GM23338 (cell line): ENCODE measurements around the gene DGKE. TPM values are rescaled to one million over a fixed set of nuclear protein-coding genes. Genes with fewer than 3 reads are reported as not detected.

Experiments
- ATAC-seq: fragments of 200-7000 bp; cut with Tn5 transposase; 3 replicates; pipeline ENCODE4 v1.9.1; 2020
- DNase-seq: peaks from one replicate; pipeline ENCODE4 v3.0.0-alpha.2; 2015; ENCODE audit warnings: low spot score
- H2AFZ ChIP-seq: fragments of 200-600 bp; sonication (generic); 2 replicates; pipeline ENCODE4 v1.8.0; 2016; ENCODE audit warnings: antibody characterized with exemption, mild to moderate bottlenecking, moderate library complexity
- H3F3A ChIP-seq: fragments of 200-600 bp; sonication (generic); replicated peaks from 2 replicates; pipeline ENCODE4 v1.8.0; 2017; ENCODE audit warnings: antibody characterized with exemption, mixed run types, low read depth
- H3K27ac ChIP-seq: fragments of 200-600 bp; sonication (generic); 2 replicates; pipeline ENCODE4 v1.6.1; 2016; ENCODE audit warnings: low read depth
- H3K27me3 ChIP-seq: fragments of 200-600 bp; sonication (generic); 2 replicates; pipeline ENCODE4 v1.8.0; 2016; ENCODE audit warnings: mild to moderate bottlenecking, mixed run types, moderate library complexity; ENCODE audit not compliant: insufficient read depth
- H3K36me3 ChIP-seq: fragments of 200-600 bp; sonication (generic); 2 replicates; pipeline ENCODE4 v1.8.0; 2016; ENCODE audit warnings: mild to moderate bottlenecking; ENCODE audit not compliant: insufficient read depth
- H3K4me1 ChIP-seq: fragments of 200-600 bp; sonication (generic); 2 replicates; pipeline ENCODE4 v1.8.0; 2016; ENCODE audit warnings: mild to moderate bottlenecking, moderate library complexity; ENCODE audit not compliant: insufficient read depth
- H3K4me2 ChIP-seq: fragments of 200-600 bp; sonication (generic); 2 replicates; pipeline ENCODE4 v1.7.1; 2017; ENCODE audit warnings: mixed run types
- H3K4me3 ChIP-seq: fragments of 200-600 bp; sonication (generic); 2 replicates; pipeline ENCODE4 v1.6.1; 2016; ENCODE audit warnings: mixed run types
- H3K79me2 ChIP-seq: fragments of 200-600 bp; sonication (generic); replicated peaks from 2 replicates; pipeline ENCODE4 v1.8.0; 2017; ENCODE audit warnings: mild to moderate bottlenecking; ENCODE audit not compliant: insufficient read depth
- H3K9me2 ChIP-seq: fragments of 200-600 bp; sonication (generic); 2 replicates; pipeline ENCODE4 v1.8.0; 2017; ENCODE audit not compliant: insufficient read depth
- H4K20me1 ChIP-seq: fragments of 200-600 bp; sonication (generic); replicated peaks from 2 replicates; pipeline ENCODE4 v1.8.0; 2017; ENCODE audit warnings: mild to moderate bottlenecking; ENCODE audit not compliant: insufficient read depth
- H3K27ac Mint-ChIP-seq: 2 replicates; pipeline ENCODE4 v1.8.0; 2020; ENCODE audit warnings: inconsistent platforms, mild to moderate bottlenecking, moderate library complexity, mixed read lengths
- H3K27me3 Mint-ChIP-seq: 3 replicates; pipeline ENCODE4 v1.8.0; 2022; ENCODE audit warnings: low read depth, mild to moderate bottlenecking, moderate library complexity, mixed read lengths, inconsistent platforms; ENCODE audit not compliant: insufficient read depth, poor library complexity
- H3K36me3 Mint-ChIP-seq: 3 replicates; pipeline ENCODE4 v1.8.0; 2021; ENCODE audit warnings: low read depth, mild to moderate bottlenecking, inconsistent platforms, moderate library complexity, mixed read lengths
- H3K4me1 Mint-ChIP-seq: 3 replicates; pipeline ENCODE4 v1.8.0; 2020; ENCODE audit warnings: mild to moderate bottlenecking, inconsistent platforms, mixed read lengths
- H3K4me3 Mint-ChIP-seq: 3 replicates; pipeline ENCODE4 v1.8.0; 2021; ENCODE audit warnings: moderate library complexity, mild to moderate bottlenecking, inconsistent platforms, mixed read lengths
- H3K9me3 Mint-ChIP-seq: 3 replicates; pipeline ENCODE4 v1.8.0; 2020; ENCODE audit warnings: moderate library complexity, mild to moderate bottlenecking, inconsistent platforms, mixed read lengths
- CREB1 ChIP-seq: fragments of 250-450 bp; sonication (Bioruptor Pico); IDR thresholded peaks from 2 replicates; pipeline ENCODE4 v1.5.0; 2020; ENCODE audit warnings: low read depth, mild to moderate bottlenecking, moderate library complexity
- EZH2 ChIP-seq: fragments of 200-600 bp; sonication (generic); IDR thresholded peaks from one replicate; pipeline ENCODE4 v1.8.0; 2017; ENCODE audit warnings: antibody characterized with exemption, mild to moderate bottlenecking, low read depth; ENCODE audit not compliant: unreplicated experiment
- EZH2phosphoT487 ChIP-seq: fragments of 200-600 bp; sonication (generic); IDR thresholded peaks from one replicate; pipeline ENCODE4 v1.8.1; 2018; ENCODE audit warnings: antibody characterized with exemption; ENCODE audit not compliant: unreplicated experiment
- JUNB ChIP-seq: IDR thresholded peaks from one replicate; pipeline ENCODE4 v1.6.1; 2016; ENCODE audit warnings: antibody characterized with exemption; ENCODE audit not compliant: unreplicated experiment
- NANOG ChIP-seq: IDR thresholded peaks from 2 replicates; pipeline ENCODE4 v1.6.1; 2016; ENCODE audit warnings: antibody characterized with exemption, borderline replicate concordance
- POLR2AphosphoS5 ChIP-seq: IDR thresholded peaks from 2 replicates; pipeline ENCODE4 v1.6.1; 2016; ENCODE audit warnings: antibody characterized with exemption, low read depth
- STAT1 ChIP-seq: IDR thresholded peaks from one replicate; pipeline ENCODE4 v1.6.1; 2016; ENCODE audit warnings: antibody characterized with exemption; ENCODE audit not compliant: unreplicated experiment
- ZNF114 ChIP-seq: fragments of 250-450 bp; sonication (Bioruptor Pico); IDR thresholded peaks from 2 replicates; pipeline ENCODE4 v1.5.0; 2020; ENCODE audit warnings: mild to moderate bottlenecking, moderate library complexity
- ZNF331 ChIP-seq: fragments of 250-450 bp; sonication (Bioruptor Pico); IDR thresholded peaks from 2 replicates; pipeline ENCODE4 v1.5.0; 2020; ENCODE audit warnings: low read depth, mild to moderate bottlenecking, moderate library complexity
- polyA plus RNA-seq: library from polyadenylated mRNA; unstranded; fragments of >200 nt; fragmentation: Nextera tagmentation; extraction: Ambion mirVana; gene quantifications from 2 replicates; pipeline ENCODE4 v1.2.1, GENCODE V29; 2016
- total RNA-seq: library from RNA; depleted of rRNA; stranded (reverse); fragments of >200 nt; shearing (Covaris generic); gene quantifications from 2 replicates; pipeline ENCODE4 v1.2.3, GENCODE V29; 2014
- TF ChIP-seq, protein P1 (sequence below), 2 experiments: fragments of 200-600 bp in 1 of 2; sonication (generic) in 1 of 2; conservative IDR thresholded peaks; 2 replicates each; pipeline versions ENCODE4 v1.5.1 to v1.6.1; 2016 to 2017; ENCODE audit warnings: antibody characterized with exemption in 2 of 2, low read depth in 2 of 2, mild to moderate bottlenecking in 2 of 2, moderate library complexity in 1 of 2
- TF ChIP-seq, protein P2 (sequence below): IDR thresholded peaks from 2 replicates; pipeline ENCODE4 v1.6.1; 2016; ENCODE audit warnings: antibody characterized with exemption
- TF ChIP-seq, protein P3 (sequence below): fragments of 250-450 bp; sonication (Bioruptor Pico); IDR thresholded peaks from 2 replicates; pipeline ENCODE4 v1.5.0; 2020; ENCODE audit warnings: mild to moderate bottlenecking, moderate library complexity
- TF ChIP-seq, protein P4 (sequence below): IDR thresholded peaks from one replicate; pipeline ENCODE4 v1.6.1; 2018; ENCODE audit warnings: antibody characterized with exemption; ENCODE audit not compliant: unreplicated experiment

DGKE gene
- total and polyA plus RNA-seq, 2 experiments from 2014 or later: 3.9 to 10.1 TPM

DNA sequence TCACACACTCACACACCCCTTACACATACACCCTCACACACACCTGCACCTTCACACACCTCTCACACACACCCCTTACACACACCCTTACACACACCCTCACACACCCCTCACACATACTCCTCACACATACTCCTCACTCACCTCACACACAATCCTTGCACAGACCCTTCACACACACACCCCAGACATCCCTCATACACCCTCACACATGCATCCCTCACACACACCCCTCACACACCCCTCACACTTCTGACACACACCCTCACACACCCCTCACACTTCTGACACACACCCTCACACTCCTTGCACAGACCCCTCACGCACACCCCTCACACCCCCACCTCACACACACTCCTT lies 24.2 kb upstream of the DGKE start:
- no peaks in the 10 kb centered on the region for H3K9me3 Mint-ChIP-seq
- TF ChIP-seq POLR2AphosphoS5 (no peak), ZNF331 (CRISPR knock-in tag) (no peak), STAT1 (no peak), ZNF114 (CRISPR knock-in tag) (no peak), CREB1 (no peak), EZH2 (no peak), NANOG (no peak), EZH2phosphoT487 (no peak), JUNB (no peak)
- TF ChIP-seq, protein P1, sequence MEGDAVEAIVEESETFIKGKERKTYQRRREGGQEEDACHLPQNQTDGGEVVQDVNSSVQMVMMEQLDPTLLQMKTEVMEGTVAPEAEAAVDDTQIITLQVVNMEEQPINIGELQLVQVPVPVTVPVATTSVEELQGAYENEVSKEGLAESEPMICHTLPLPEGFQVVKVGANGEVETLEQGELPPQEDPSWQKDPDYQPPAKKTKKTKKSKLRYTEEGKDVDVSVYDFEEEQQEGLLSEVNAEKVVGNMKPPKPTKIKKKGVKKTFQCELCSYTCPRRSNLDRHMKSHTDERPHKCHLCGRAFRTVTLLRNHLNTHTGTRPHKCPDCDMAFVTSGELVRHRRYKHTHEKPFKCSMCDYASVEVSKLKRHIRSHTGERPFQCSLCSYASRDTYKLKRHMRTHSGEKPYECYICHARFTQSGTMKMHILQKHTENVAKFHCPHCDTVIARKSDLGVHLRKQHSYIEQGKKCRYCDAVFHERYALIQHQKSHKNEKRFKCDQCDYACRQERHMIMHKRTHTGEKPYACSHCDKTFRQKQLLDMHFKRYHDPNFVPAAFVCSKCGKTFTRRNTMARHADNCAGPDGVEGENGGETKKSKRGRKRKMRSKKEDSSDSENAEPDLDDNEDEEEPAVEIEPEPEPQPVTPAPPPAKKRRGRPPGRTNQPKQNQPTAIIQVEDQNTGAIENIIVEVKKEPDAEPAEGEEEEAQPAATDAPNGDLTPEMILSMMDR (conservative IDR thresholded peaks at IDR 0.05; ENCODE audit: low read depth in 2 of 2): no peak
- TF ChIP-seq, protein P2, sequence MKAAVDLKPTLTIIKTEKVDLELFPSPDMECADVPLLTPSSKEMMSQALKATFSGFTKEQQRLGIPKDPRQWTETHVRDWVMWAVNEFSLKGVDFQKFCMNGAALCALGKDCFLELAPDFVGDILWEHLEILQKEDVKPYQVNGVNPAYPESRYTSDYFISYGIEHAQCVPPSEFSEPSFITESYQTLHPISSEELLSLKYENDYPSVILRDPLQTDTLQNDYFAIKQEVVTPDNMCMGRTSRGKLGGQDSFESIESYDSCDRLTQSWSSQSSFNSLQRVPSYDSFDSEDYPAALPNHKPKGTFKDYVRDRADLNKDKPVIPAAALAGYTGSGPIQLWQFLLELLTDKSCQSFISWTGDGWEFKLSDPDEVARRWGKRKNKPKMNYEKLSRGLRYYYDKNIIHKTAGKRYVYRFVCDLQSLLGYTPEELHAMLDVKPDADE: no peak
- TF ChIP-seq, protein P3, sequence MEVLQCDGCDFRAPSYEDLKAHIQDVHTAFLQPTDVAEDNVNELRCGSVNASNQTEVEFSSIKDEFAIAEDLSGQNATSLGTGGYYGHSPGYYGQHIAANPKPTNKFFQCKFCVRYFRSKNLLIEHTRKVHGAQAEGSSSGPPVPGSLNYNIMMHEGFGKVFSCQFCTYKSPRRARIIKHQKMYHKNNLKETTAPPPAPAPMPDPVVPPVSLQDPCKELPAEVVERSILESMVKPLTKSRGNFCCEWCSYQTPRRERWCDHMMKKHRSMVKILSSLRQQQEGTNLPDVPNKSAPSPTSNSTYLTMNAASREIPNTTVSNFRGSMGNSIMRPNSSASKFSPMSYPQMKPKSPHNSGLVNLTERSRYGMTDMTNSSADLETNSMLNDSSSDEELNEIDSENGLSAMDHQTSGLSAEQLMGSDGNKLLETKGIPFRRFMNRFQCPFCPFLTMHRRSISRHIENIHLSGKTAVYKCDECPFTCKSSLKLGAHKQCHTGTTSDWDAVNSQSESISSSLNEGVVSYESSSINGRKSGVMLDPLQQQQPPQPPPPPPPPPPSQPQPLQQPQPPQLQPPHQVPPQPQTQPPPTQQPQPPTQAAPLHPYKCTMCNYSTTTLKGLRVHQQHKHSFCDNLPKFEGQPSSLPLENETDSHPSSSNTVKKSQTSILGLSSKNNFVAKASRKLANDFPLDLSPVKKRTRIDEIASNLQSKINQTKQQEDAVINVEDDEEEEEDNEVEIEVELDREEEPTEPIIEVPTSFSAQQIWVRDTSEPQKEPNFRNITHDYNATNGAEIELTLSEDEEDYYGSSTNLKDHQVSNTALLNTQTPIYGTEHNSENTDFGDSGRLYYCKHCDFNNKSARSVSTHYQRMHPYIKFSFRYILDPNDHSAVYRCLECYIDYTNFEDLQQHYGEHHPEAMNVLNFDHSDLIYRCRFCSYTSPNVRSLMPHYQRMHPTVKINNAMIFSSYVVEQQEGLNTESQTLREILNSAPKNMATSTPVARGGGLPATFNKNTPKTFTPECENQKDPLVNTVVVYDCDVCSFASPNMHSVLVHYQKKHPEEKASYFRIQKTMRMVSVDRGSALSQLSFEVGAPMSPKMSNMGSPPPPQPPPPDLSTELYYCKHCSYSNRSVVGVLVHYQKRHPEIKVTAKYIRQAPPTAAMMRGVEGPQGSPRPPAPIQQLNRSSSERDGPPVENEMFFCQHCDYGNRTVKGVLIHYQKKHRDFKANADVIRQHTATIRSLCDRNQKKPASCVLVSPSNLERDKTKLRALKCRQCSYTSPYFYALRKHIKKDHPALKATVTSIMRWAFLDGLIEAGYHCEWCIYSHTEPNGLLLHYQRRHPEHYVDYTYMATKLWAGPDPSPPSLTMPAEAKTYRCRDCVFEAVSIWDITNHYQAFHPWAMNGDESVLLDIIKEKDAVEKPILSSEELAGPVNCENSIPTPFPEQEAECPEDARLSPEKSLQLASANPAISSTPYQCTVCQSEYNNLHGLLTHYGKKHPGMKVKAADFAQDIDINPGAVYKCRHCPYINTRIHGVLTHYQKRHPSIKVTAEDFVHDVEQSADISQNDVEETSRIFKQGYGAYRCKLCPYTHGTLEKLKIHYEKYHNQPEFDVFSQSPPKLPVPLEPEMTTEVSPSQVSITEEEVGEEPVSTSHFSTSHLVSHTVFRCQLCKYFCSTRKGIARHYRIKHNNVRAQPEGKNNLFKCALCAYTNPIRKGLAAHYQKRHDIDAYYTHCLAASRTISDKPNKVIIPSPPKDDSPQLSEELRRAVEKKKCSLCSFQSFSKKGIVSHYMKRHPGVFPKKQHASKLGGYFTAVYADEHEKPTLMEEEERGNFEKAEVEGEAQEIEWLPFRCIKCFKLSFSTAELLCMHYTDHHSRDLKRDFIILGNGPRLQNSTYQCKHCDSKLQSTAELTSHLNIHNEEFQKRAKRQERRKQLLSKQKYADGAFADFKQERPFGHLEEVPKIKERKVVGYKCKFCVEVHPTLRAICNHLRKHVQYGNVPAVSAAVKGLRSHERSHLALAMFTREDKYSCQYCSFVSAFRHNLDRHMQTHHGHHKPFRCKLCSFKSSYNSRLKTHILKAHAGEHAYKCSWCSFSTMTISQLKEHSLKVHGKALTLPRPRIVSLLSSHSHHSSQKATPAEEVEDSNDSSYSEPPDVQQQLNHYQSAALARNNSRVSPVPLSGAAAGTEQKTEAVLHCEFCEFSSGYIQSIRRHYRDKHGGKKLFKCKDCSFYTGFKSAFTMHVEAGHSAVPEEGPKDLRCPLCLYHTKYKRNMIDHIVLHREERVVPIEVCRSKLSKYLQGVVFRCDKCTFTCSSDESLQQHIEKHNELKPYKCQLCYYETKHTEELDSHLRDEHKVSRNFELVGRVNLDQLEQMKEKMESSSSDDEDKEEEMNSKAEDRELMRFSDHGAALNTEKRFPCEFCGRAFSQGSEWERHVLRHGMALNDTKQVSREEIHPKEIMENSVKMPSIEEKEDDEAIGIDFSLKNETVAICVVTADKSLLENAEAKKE (CRISPR knock-in tag): no peak
- TF ChIP-seq, protein P4, sequence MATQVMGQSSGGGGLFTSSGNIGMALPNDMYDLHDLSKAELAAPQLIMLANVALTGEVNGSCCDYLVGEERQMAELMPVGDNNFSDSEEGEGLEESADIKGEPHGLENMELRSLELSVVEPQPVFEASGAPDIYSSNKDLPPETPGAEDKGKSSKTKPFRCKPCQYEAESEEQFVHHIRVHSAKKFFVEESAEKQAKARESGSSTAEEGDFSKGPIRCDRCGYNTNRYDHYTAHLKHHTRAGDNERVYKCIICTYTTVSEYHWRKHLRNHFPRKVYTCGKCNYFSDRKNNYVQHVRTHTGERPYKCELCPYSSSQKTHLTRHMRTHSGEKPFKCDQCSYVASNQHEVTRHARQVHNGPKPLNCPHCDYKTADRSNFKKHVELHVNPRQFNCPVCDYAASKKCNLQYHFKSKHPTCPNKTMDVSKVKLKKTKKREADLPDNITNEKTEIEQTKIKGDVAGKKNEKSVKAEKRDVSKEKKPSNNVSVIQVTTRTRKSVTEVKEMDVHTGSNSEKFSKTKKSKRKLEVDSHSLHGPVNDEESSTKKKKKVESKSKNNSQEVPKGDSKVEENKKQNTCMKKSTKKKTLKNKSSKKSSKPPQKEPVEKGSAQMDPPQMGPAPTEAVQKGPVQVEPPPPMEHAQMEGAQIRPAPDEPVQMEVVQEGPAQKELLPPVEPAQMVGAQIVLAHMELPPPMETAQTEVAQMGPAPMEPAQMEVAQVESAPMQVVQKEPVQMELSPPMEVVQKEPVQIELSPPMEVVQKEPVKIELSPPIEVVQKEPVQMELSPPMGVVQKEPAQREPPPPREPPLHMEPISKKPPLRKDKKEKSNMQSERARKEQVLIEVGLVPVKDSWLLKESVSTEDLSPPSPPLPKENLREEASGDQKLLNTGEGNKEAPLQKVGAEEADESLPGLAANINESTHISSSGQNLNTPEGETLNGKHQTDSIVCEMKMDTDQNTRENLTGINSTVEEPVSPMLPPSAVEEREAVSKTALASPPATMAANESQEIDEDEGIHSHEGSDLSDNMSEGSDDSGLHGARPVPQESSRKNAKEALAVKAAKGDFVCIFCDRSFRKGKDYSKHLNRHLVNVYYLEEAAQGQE: no peak
- ATAC-seq: no peak
- peaks cover 2% of the 10 kb centered on the region for H3K27me3 Mint-ChIP-seq
- H3K4me3 ChIP-seq: no peak overlapping the region
- H3K27ac Mint-ChIP-seq: no peak overlapping the region
- no peaks in the 10 kb centered on the region for H3F3A ChIP-seq
- no peaks in the 10 kb centered on the region for H3K9me2 ChIP-seq
- no peak overlapping the region for H3K4me3 Mint-ChIP-seq
- no peak overlapping the region for H3K4me2 ChIP-seq
- no peaks in the 10 kb centered on the region for H4K20me1 ChIP-seq
- H3K27me3 ChIP-seq: no peaks in the 10 kb centered on the region
- H2AFZ ChIP-seq: no peak overlapping the region
- no peaks in the 10 kb centered on the region for H3K79me2 ChIP-seq
- H3K27ac ChIP-seq: no peak overlapping the region
- H3K4me1 ChIP-seq: no peaks in the 10 kb centered on the region
- no peaks in the 10 kb centered on the region for H3K36me3 Mint-ChIP-seq
- peaks cover 9% of the 10 kb centered on the region for H3K4me1 Mint-ChIP-seq
- no peak for DNase-seq
- no peaks in the 10 kb centered on the region for H3K36me3 ChIP-seq
